HG03095 (cell line): Measurements from ENCODE around the gene CADM4.
"Not testable (repeated sequence)": the region's sequence is repeated elsewhere in the genome, so short reads cannot be mapped to it uniquely, and the experiment has no call there.

Source experiments
- ATAC-seq: cut with Tn5 transposase; IDR thresholded peaks from one replicate; pipeline ENCODE4 v1.9.1; 2021; ENCODE audit warnings: moderate library complexity; ENCODE audit not compliant: unreplicated experiment

Gene CADM4

GRCh38 chr19:43609872-43610271, 29.8 kb downstream of the CADM4 start:
- no peak for ATAC-seq

- no peak for ATAC-seq
Observed at GRCh38 chr19:43607238-43608205, 32.1 kb downstream of the CADM4 start.

- ATAC-seq, result no peak
Observed at GRCh38 chr19:43606569-43607229, 33.0 kb downstream of the CADM4 start.

- ATAC-seq, result no peak
Observed at GRCh38 chr19:43605875-43606568, 33.6 kb downstream of the CADM4 start.

GRCh38 chr19:43600326-43600725, 39.3 kb downstream of the CADM4 start:
- not testable (repeated sequence) for ATAC-seq

GRCh38 chr19:43599635-43600295, 39.9 kb downstream of the CADM4 start:
- no peak for ATAC-seq

- ATAC-seq, result no peak
Observed at GRCh38 chr19:43598445-43599240, 41.0 kb downstream of the CADM4 start.

- no peak for ATAC-seq
Observed at GRCh38 chr19:43597876-43598275, 41.8 kb downstream of the CADM4 start.

- no peak for ATAC-seq
Observed at GRCh38 chr19:43596842-43597461, 42.7 kb downstream of the CADM4 start.

- peak; percentile 68 for ATAC-seq
Observed at GRCh38 chr19:43595999-43596841, 43.4 kb downstream of the CADM4 start, which contains the start of the genes IRGQ and ZNF576. TSS of gene IRGQ (minus strand) at chr19:43596134. CDS start at chr19:43595338, 796 bp downstream. TSS of gene ZNF576 (plus strand) at chr19:43596595. CDS start at chr19:43597109, 514 bp downstream.

GRCh38 chr19:43595605-43595998, 44.0 kb downstream of the CADM4 start:
- no peak for ATAC-seq

- no peak for ATAC-seq
Observed at GRCh38 chr19:43594710-43595604, 44.7 kb downstream of the CADM4 start.

GRCh38 chr19:43594081-43594697, 45.5 kb downstream of the CADM4 start:
- no peak for ATAC-seq

GRCh38 chr19:43592800-43593350, 46.8 kb downstream of the CADM4 start:
- ATAC-seq, result no peak

GRCh38 chr19:43591904-43592772, 47.5 kb downstream of the CADM4 start:
- ATAC-seq, result no peak

- no peak for ATAC-seq
Observed at GRCh38 chr19:43589678-43590077, 50.0 kb downstream of the CADM4 start.
